Measurements from ENCODE around the gene CRHR2.

The CRHR2 gene

GRCh38 chr7:30679664-30680063, 2.6 kb downstream of the CRHR2 start:
- DNase-seq (ENCODE audit: low read depth) = no peak

- DNase-seq (ENCODE audit: low read depth) = no peak
Measured at GRCh38 chr7:30678805-30679204, 3.5 kb downstream of the CRHR2 start.

GRCh38 chr7:30674876-30675275, 7.4 kb downstream of the CRHR2 start:
- DNase-seq (ENCODE audit: low read depth) = no peak

- DNase-seq (ENCODE audit: low read depth) = no peak
Measured at GRCh38 chr7:30674420-30674819, 7.8 kb downstream of the CRHR2 start.

- DNase-seq (ENCODE audit: low read depth) = peak; percentile 9
Measured at GRCh38 chr7:30671793-30672465, 10.3 kb downstream of the CRHR2 start.

- no peak for DNase-seq (ENCODE audit: low read depth)
Measured at GRCh38 chr7:30668102-30668501, 14.2 kb downstream of the CRHR2 start.

GRCh38 chr7:30667172-30667571, 15.1 kb downstream of the CRHR2 start:
- DNase-seq (ENCODE audit: low read depth) = no peak

- no peak for DNase-seq (ENCODE audit: low read depth)
Measured at GRCh38 chr7:30665449-30665848, 16.8 kb downstream of the CRHR2 start.

GRCh38 chr7:30665043-30665442, 17.2 kb downstream of the CRHR2 start:
- DNase-seq (ENCODE audit: low read depth) = no peak

- DNase-seq (ENCODE audit: low read depth) = no peak
Measured at GRCh38 chr7:30664184-30664885, 17.9 kb downstream of the CRHR2 start.

- no peak for DNase-seq (ENCODE audit: low read depth)
Measured at GRCh38 chr7:30663414-30663813, 18.8 kb downstream of the CRHR2 start.

- no peak for DNase-seq (ENCODE audit: low read depth)
Measured at GRCh38 chr7:30662431-30662939, 19.8 kb downstream of the CRHR2 start.

- DNase-seq (ENCODE audit: low read depth) = no peak
Measured at GRCh38 chr7:30661926-30662325, 20.3 kb downstream of the CRHR2 start.

GRCh38 chr7:30660331-30661255, 21.7 kb downstream of the CRHR2 start:
- DNase-seq (ENCODE audit: low read depth) = no peak

GRCh38 chr7:30659312-30659711, 22.9 kb downstream of the CRHR2 start:
- DNase-seq (ENCODE audit: low read depth) = no peak

GRCh38 chr7:30658479-30659074, 23.7 kb downstream of the CRHR2 start:
- DNase-seq (ENCODE audit: low read depth) = no peak

GRCh38 chr7:30657131-30657530, 25.1 kb downstream of the CRHR2 start:
- no peak for DNase-seq (ENCODE audit: low read depth)

GRCh38 chr7:30656006-30656957, 26.0 kb downstream of the CRHR2 start:
- no peak for DNase-seq (ENCODE audit: low read depth)

GRCh38 chr7:30655096-30655970, 26.9 kb downstream of the CRHR2 start:
- no peak for DNase-seq (ENCODE audit: low read depth)

Data from HS-27A (cell line).